Keratinocyte (primary cell): Measurements from ENCODE around the gene DNAH8.

Experiments
- CTCF ChIP-seq, 3 experiments: IDR thresholded peaks in 1 of 3; conservative IDR thresholded peaks in 1 of 3; optimal IDR thresholded peaks in 1 of 3; 2 replicates in 2 of 3; 3 replicates in 1 of 3; pipeline versions ENCODE3 to v1.5.1; 2011; ENCODE audit warnings: low read length in 3 of 3, mild to moderate bottlenecking in 3 of 3, moderate library complexity in 2 of 3, control low read depth in 1 of 3, inconsistent platforms in 1 of 3; ENCODE audit not compliant: insufficient read depth in 2 of 3; ENCODE audit errors: extremely low read depth in 1 of 3
- EZH2 ChIP-seq: IDR thresholded peaks from one replicate; pipeline ENCODE4 v1.6.1; 2012; ENCODE audit warnings: inconsistent platforms, mild to moderate bottlenecking, low read length, moderate library complexity

- TF ChIP-seq CTCF (optimal IDR thresholded peaks at IDR 0.05 in 1 of 3, IDR thresholded peaks at IDR 0.05 in 1 of 3, conservative IDR thresholded peaks at IDR 0.05 in 1 of 3; ENCODE audit: extremely low read depth in 1 of 3, insufficient read depth in 2 of 3, low read length in 3 of 3) (no peak), EZH2 (no peak)
Observed at GRCh38 chr6:38988736-38989449, 273.8 kb downstream of the DNAH8 start.
